ENCODE results near the gene PTPRD.
"Not testable (repeated sequence)": the region's sequence is repeated elsewhere in the genome, so short reads cannot be mapped to it uniquely, and the experiment has no call there.

Gene PTPRD

GRCh38 chr9:8726692-8727091 is 1886.1 kb downstream of the PTPRD start:
- no peak for DNase-seq (ENCODE audit: low read depth, low spot score)

- peak; percentile 15 for DNase-seq (ENCODE audit: low read depth, low spot score)
Observed at GRCh38 chr9:8725635-8726034, 1887.2 kb downstream of the PTPRD start.

- DNase-seq (ENCODE audit: low read depth, low spot score): peak; percentile 29
Observed at GRCh38 chr9:8724284-8725018, 1888.4 kb downstream of the PTPRD start.

- DNase-seq (ENCODE audit: low read depth, low spot score): no peak
Observed at GRCh38 chr9:8723195-8723594, 1889.6 kb downstream of the PTPRD start.

- no peak for DNase-seq (ENCODE audit: low read depth, low spot score)
Observed at GRCh38 chr9:8719833-8720486, 1892.8 kb downstream of the PTPRD start.

GRCh38 chr9:8718121-8718725 is 1894.6 kb downstream of the PTPRD start:
- DNase-seq (ENCODE audit: low read depth, low spot score): peak; percentile 82

- no peak for DNase-seq (ENCODE audit: low read depth, low spot score)
Observed at GRCh38 chr9:8717146-8717545, 1895.7 kb downstream of the PTPRD start.

- no peak for DNase-seq (ENCODE audit: low read depth, low spot score)
Observed at GRCh38 chr9:8715788-8716187, 1897.0 kb downstream of the PTPRD start.

GRCh38 chr9:8713811-8714165 is 1899.0 kb downstream of the PTPRD start:
- DNase-seq (ENCODE audit: low read depth, low spot score): no peak

GRCh38 chr9:8713149-8713810 is 1899.5 kb downstream of the PTPRD start:
- no peak for DNase-seq (ENCODE audit: low read depth, low spot score)

- DNase-seq (ENCODE audit: low read depth, low spot score): no peak
Observed at GRCh38 chr9:8709731-8710130, 1903.1 kb downstream of the PTPRD start.

- DNase-seq (ENCODE audit: low read depth, low spot score): no peak
Observed at GRCh38 chr9:8708728-8709127, 1904.1 kb downstream of the PTPRD start.

- DNase-seq (ENCODE audit: low read depth, low spot score): no peak
Observed at GRCh38 chr9:8706998-8707397, 1905.8 kb downstream of the PTPRD start.

GRCh38 chr9:8706531-8706930 is 1906.3 kb downstream of the PTPRD start:
- DNase-seq (ENCODE audit: low read depth, low spot score): no peak

GRCh38 chr9:8705861-8706260 is 1906.9 kb downstream of the PTPRD start:
- no peak for DNase-seq (ENCODE audit: low read depth, low spot score)

- DNase-seq (ENCODE audit: low read depth, low spot score): no peak
Observed at GRCh38 chr9:8703904-8704303, 1908.9 kb downstream of the PTPRD start.

- DNase-seq (ENCODE audit: low read depth, low spot score): no peak
Observed at GRCh38 chr9:8701904-8702303, 1910.9 kb downstream of the PTPRD start.

GRCh38 chr9:8697565-8697964 is 1915.2 kb downstream of the PTPRD start:
- not testable (repeated sequence) for DNase-seq (ENCODE audit: low read depth, low spot score)

- DNase-seq (ENCODE audit: low read depth, low spot score): no peak
Observed at GRCh38 chr9:8696516-8696915, 1916.3 kb downstream of the PTPRD start.

- no peak for DNase-seq (ENCODE audit: low read depth, low spot score)
Observed at GRCh38 chr9:8694983-8695588, 1917.7 kb downstream of the PTPRD start.

- no peak for DNase-seq (ENCODE audit: low read depth, low spot score)
Observed at GRCh38 chr9:8693464-8693863, 1919.3 kb downstream of the PTPRD start.

GRCh38 chr9:8686516-8686915 is 1926.3 kb downstream of the PTPRD start:
- DNase-seq (ENCODE audit: low read depth, low spot score): no peak

Measured in astrocyte of the hippocampus (primary cell).